GM12865 (cell line): ENCODE results near the gene EEF1AKMT3.
A peak's percentile ranks its signal among the peaks of the same experiment; 100 is the strongest.

Source experiments
- DNase-seq: peaks from one replicate; pipeline ENCODE4 v3.0.0; 2010; ENCODE audit warnings: low read depth
- H3K4me3 ChIP-seq: 2 replicates; pipeline ENCODE4 v1.5.1; 2011; ENCODE audit warnings: mild to moderate bottlenecking, low read depth, low read length, control low read depth
- TF ChIP-seq, protein P1 (sequence below): IDR thresholded peaks from 2 replicates; pipeline ENCODE4 v1.5.1; 2011; ENCODE audit warnings: low read length, control low read depth, low read depth, inconsistent platforms; ENCODE audit not compliant: insufficient read depth; ENCODE audit errors: missing control alignments

EEF1AKMT3 gene

DNA sequence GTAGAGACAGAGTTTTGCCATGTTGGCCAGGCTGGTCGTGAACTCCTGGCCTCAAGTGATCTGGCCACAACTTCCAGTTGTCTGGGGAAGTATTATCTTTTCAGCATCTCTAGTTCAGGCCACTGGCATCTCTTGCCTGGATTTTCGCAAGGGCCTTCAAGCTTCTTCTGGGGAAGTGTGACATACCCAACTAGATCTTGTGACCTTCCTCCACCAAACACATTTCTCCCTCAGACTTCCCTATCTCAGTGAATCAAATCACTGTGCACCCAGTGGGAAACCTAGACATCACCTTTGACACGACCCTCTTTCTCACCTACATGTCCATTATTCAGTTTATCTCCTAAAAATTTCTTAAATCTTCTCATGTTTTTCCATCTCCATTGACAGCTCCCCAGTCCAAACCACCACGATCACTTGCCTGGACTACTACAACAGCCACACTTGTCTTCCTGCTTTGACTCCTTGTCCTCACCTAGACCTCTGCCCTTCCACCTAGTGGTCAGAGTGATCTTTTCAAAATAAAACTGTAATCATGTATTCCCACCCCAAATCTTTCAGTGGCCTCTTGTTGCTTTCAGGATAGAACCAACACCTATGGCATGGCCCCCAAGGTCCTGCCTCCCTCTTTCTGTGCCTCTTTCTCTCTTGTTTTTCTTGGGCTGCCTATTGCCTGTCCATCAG lies 3.3 kb downstream of the EEF1AKMT3 start:
- no peak for DNase-seq
- TF ChIP-seq, protein P1, sequence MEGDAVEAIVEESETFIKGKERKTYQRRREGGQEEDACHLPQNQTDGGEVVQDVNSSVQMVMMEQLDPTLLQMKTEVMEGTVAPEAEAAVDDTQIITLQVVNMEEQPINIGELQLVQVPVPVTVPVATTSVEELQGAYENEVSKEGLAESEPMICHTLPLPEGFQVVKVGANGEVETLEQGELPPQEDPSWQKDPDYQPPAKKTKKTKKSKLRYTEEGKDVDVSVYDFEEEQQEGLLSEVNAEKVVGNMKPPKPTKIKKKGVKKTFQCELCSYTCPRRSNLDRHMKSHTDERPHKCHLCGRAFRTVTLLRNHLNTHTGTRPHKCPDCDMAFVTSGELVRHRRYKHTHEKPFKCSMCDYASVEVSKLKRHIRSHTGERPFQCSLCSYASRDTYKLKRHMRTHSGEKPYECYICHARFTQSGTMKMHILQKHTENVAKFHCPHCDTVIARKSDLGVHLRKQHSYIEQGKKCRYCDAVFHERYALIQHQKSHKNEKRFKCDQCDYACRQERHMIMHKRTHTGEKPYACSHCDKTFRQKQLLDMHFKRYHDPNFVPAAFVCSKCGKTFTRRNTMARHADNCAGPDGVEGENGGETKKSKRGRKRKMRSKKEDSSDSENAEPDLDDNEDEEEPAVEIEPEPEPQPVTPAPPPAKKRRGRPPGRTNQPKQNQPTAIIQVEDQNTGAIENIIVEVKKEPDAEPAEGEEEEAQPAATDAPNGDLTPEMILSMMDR: peak; percentile 21
- H3K4me3 ChIP-seq: no peak overlapping the region

DNA sequence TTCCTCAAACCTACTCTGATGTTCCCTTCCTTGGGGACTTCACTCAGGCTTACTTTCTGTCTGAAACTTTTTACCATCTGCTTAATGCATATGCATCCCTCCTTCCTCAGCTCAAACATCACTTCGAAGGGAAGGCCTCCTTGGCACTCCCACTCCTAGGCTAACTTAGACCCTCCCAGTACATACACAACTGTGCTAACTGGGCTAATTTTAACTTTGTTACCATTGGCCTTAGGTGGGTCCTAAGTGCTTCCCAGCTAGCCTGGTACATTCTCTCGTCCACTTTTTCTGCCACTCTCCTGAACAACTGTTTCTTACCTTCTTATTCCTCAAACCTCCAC lies 3.8 kb downstream of the EEF1AKMT3 start:
- H3K4me3 ChIP-seq: no peak overlapping the region
- no peak for DNase-seq
- TF ChIP-seq, protein P1: no peak

DNA sequence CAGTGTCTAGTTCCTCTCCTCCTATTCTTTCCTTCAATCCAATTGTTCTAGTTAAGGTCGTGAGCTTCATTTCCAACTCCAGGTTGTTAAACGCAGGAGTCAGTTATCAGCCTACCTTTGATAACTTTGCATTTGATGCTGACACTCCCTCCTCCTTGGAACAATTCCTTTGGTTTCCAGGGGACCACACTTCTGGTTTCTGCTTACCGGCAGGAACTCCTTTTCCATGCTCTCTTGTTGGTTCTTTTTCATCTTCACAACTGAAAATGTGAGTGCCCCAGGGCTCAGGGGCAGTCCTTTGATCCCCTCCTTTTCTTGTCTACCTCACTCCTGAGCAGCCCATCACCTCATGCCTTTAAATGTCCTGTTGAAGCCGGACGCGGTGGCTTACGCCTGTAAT lies 5.0 kb downstream of the EEF1AKMT3 start:
- no peak for DNase-seq
- TF ChIP-seq, protein P1: no peak
- H3K4me3 ChIP-seq: no peak overlapping the region

DNA sequence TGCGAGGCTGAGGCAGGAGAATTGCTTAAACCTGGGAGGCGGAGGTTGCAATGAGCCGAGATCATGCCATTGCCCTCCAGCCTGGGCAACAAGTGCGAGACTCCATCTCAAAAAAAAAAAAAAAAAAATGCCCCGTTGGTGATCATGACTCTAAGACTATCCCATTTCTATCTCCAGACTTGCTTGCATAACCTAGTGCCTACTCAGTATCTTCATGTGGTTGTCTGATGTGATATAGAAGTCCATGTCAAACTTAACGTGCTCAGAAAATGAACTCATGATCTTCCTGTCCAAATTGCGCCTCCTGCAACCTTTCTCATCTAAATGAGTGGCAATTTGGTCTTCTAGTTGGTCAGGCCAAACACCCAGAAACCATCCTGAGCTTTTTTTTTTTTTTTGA lies 5.5 kb downstream of the EEF1AKMT3 start:
- DNase-seq: no peak
- TF ChIP-seq, protein P1: no peak
- H3K4me3 ChIP-seq: no peak overlapping the region

DNA sequence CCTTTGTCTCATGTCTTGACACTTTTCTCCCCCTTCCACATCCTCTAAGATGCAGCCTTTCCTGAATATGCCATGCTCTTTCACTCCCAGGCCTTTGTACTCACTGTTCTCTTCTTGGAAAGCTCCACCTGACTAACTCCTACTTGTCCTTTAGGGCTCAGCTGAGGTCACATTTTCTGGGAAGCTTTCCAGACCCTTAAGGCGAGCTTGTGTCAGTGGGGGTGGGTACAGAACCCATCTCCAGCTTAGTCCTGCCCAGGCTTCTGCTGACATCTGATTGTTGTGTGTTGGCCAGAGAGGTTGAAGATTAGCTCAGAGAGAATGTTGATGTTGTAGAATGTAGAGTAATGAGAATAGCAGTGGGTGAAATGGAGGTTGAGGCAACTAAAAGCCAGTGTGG lies 7.3 kb downstream of the EEF1AKMT3 start:
- TF ChIP-seq, protein P1: no peak
- no peak for DNase-seq
- no peak overlapping the region for H3K4me3 ChIP-seq

DNA sequence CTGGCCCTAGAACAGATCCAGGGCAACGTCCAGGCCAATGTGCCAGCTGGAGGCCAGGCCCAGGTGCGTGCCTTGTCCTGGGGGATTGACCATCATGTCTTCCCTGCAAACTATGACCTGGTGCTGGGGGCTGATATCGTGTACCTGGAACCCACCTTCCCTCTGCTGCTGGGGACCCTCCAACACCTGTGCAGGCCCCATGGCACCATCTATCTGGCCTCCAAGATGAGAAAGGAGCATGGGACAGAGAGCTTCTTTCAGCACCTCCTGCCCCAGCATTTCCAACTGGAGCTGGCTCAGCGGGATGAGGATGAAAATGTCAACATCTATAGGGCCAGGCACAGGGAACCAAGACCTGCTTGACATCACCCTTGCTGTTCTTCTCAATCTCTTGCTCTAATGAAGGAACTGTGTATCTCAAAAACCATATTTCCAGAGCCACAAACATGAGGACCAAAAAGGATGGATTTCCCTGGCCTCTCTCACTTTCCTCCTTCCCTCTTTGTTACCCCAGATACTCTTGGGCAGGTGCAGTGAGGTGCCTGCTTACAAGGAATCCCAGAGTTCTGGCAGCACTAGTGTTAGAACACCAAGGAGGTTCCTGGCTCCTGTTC lies 8.0 kb downstream of the EEF1AKMT3 start:
- TF ChIP-seq, protein P1: no peak
- no peak for DNase-seq
- H3K4me3 ChIP-seq: no peak overlapping the region

DNA sequence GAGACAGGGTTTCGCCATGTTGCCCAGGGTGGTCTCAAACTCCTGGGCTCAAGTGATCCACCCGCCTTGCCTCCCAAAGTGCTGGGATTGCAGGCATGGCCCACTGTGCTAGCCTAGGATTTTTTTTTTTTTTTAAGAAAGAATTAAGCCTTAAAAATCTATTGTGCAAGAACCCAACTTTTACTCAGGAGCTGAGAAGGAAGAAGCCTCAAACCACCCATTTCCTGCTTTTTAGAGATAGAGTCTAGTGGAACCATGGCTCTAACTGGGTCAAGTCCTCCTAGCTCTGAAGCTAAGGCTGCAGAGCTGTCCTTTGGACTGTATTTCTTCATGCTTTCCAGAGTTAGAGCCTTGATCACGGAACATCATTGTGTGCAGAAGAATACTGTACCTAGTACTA lies 8.8 kb downstream of the EEF1AKMT3 start:
- TF ChIP-seq, protein P1: no peak
- no peak for DNase-seq
- no peak overlapping the region for H3K4me3 ChIP-seq
